ENCODE data around the gene BBX.
A peak's percentile ranks its signal among the peaks of the same experiment; 100 is the strongest.
"Not testable (repeated sequence)": the region's sequence is repeated elsewhere in the genome, so short reads cannot be mapped to it uniquely, and the experiment has no call there.

The BBX gene

DNA sequence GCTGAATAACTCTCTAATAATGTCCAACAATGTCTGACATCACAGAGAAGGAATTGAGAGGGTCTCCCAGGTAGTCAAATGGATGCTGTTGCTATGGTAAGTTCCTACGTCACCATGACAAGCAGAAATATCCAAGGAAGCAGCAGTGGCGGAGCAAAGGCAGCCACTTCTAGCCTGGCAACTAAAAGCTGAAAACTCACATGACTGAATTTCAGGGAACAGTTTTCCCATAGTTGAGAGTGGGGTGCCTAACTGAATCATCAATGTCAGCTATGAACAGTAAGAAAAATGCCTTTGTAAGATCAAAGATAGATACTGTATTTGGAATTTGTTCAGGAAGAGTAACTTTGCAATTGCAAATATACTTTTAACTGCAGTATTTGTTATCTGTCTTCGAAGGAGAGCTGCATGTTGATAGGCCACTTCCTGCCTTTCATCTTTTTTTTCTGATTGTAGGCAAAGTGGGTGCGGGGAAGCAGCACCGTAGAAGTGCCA lies 161.7 kb downstream of the BBX start:
- no peak for DNase-seq (ENCODE audit: low read depth in 2 of 2)

DNA sequence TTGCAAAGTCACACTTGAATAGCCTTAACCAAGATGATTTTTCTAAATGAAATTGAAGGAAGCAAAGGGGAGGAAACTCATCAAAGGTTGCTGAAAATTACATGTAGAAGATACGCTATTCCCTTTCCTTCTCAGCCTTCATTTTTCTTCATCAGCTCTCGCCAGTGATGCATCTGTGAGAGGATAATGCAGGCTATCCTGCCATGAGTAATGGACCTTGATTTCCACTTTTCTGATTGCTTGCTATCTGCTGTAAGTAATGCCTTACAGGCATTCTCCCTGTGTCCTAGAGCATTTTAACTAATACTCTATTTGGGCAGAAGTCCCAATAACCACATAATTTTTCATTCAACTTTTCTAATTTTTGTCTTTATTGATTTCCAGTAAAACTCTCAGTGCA lies 162.6 kb downstream of the BBX start:
- no peak for DNase-seq (ENCODE audit: low read depth in 2 of 2)

DNA sequence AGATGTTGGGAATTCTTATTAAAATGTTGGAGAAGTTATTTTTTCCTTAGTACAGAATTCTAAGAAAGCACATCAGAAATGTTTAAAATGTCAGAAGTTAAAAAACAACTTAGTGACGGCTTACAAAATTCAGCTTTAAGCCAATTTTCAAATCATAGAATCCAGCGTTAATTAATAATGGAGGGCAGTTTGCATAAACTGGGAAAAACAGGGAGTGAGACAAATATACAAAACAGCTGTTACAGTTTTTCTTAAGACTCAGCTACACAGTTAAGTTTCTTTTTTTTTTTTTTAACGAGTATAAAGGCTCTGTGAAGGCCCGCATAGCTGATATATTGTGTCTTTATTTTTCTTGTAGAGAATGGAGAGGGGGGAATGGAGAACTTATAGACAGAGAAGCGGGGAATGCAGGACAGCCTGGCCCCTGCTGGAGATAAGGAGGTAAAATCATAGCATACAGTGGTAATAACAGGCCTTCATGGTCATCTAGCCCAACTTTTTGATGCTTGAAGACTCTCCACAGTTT lies 164.4 kb downstream of the BBX start:
- no peak for DNase-seq (ENCODE audit: low read depth in 2 of 2)

DNA sequence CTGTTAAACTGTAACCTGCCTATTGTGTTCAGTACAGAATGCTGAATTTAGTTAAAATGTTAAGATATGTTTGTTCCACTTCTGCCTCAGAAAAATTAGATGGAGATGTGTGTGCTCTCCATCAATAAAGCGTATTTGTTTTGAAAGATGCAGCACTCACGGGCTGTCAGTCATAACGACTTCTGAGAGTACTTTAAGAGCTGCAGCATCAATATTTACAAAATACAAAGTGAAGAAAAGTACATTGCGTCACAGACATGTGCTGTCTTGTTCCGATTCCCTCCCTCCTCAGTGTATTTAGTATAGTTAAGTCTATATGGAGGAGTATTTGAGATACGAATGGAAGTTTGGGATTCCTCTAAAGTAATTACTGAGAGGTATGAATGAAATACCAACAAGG lies 166.6 kb downstream of the BBX start:
- no peak for DNase-seq (ENCODE audit: low read depth in 2 of 2)

DNA sequence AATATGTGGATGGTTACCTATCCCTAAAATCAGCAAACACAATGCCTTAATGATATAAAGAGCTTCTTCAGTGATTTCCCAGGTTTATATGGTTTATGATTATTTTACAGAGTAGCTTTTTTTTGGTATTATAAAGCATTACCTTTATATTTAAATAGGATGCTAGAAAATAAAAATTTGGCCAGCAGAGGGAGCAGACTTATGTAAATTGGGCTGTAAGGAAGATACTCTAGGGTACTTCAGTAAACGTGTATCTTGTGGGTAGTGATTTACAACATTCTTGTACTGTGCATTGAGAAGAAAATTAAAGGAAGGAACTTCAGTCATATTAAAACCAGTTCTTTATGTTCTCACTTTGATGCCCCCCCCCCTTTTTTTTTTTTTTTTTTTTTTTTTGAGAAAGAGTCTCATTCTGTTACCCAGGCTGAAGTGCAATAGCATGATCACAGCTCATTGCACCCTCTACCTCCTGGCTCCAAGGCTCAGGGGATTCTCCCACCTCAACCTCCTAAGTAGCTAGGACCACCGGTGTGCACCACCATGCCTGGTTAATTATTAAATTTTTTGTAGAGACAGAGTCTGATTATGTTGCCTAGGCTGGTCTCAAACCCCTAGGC lies 167.9 kb downstream of the BBX start:
- DNase-seq (ENCODE audit: low read depth in 2 of 2), result no peak

DNA sequence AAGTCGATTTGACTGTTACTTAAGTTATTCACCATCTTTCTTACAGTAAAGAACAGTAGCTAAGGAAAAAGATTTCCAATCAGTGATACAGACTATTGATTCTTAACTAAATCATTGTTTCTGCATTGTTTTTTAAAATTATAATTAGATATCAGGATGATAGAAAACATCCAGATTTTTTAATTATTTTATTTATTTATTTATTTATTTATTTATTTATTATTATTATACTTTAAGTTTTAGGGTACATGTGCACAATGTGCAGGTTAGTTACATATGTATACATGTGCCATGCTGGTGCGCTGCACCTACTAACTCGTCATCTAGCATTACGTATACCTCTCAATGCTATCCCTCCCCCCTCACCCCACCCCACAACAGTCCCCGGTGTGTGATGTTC lies 169.2 kb downstream of the BBX start:
- not testable (repeated sequence) for DNase-seq (ENCODE audit: low read depth in 2 of 2)

DNA sequence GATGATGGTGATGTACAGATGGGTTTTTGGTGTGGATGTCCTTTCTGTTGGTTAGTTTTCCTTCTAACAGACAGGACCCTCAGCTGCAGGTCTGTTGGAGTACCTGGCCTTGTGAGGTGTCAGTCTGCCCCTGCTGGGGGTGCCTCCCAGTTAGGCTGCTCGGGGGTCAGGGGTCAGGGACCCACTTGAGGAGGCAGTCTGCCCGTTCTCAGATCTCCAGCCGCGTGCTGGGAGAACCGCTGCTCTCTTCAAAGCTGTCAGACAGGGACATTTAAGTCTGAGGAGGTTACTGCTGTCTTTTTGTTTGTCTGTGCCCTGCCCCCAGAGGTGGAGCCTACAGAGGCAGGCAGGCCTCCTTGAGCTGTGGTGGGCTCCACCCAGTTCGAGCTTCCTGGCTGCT lies 174.6 kb downstream of the BBX start:
- not testable (repeated sequence) for DNase-seq (ENCODE audit: low read depth in 2 of 2)

DNA sequence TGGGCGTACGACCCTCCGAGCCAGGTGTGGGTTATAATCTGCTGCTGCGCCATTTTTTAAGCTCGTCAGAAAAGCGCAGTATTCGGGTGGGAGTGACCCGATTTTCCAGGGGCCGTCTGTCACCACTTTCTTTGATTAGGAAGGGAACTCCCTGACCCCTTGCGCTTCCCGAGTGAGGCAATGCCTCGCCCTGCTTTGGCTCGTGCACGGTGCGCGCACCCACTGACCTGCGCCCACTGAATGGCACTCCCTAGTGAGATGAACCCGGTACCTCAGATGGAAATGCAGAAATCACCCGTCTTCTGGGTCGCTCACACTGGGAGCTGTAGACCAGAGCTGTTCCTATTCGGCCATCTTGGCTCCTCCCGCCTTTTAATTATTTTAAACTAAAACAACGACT lies 175.1 kb downstream of the BBX start:
- not testable (repeated sequence) for DNase-seq (ENCODE audit: low read depth in 2 of 2)

DNA sequence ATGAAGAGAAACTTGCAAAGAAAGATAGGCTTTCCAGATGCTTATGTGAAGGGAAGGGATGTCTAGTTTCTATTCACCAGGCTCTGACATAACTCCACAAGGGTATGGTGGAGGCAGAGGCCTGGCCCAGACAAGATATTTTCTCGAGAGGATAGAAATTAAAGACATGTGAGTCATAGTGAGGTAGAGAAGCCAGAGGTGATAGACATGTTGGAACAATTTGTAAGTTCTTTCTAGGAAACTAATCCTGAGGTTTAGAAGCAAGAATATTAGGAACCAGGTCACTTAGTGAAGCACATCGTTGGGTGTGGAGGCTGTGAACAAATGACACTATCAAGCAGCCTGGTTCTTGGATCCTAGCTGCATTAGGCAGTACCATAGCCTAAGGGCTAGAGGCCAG lies 176.9 kb downstream of the BBX start:
- DNase-seq (ENCODE audit: low read depth in 2 of 2), result no peak

DNA sequence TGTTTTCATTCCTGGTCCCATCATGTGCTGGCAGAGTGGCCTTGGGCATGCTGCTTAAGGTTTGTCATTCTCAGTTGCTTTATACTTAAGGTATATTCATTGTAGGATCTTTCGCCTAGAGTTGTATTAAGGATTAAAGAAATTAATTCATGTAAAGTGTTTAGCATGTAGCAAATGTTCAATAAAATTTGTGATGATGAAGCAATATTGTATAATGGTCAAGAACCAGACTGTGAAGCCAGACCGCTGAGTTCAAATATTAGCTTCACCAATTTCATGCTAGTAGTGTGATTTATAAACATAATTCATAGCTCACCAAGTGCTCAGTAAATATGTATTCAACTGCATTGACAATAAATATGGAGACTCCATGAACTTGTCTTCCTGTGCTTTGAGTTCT lies 178.5 kb downstream of the BBX start:
- no peak for DNase-seq (ENCODE audit: low read depth in 2 of 2)

DNA sequence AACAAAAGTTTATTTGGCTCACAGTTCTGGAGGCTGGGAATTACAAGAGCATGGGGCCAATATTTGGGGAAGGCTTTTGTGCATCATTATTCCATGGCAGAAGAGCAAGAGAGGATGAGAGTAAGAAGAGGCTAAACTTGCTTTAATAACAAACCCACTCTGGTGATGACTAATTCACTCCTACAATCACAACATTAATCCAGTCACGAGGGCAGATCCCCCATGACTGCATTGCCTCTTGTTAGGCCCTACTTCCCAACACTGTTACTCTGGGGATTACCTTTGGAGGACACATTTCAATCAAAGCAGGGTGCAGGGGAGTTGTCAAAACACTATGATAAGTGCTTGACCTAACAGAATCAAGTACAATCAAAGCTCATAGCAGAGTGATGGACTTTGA lies 181.7 kb downstream of the BBX start:
- no peak for DNase-seq (ENCODE audit: low read depth in 2 of 2)

DNA sequence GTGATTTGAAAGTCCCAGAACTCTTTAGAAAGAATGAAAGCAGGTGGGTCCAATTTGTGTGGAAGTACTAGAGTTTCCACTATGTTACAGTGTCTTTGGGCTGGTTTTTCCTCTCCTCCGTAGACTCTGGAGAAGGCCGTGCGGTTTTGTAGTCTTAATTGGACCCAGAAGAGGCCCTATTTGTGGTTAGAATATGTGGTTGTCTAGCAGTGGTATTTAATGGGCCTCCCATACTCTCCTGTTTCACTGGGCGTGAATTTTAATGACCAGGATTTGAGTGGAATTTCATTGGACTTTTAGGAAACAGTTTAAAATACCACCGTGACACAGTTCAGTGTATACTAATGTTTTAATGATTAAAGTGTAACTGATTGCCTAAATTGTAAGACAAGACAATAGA lies 182.3 kb downstream of the BBX start:
- DNase-seq (ENCODE audit: low read depth in 2 of 2), result peak; percentile 59 to 64

DNA sequence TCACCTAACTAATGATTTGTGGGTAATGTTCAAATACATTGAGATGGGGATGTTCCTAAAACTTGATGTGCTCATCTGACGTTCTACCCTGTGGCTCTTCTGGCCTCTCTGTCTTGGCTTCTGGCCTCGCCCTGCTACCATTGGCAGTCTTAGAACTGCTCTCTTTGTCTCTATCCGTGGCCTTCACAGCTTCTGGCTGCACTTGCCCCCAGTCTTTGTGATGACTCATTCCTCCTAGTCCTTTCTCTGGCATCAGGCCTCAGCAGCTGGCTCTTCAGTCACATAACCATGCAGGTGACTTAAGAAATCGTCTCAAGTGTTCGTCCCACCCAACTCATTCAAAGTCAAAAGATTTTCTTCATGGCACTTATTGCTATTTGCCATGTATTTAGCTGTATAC lies 188.1 kb downstream of the BBX start:
- DNase-seq (ENCODE audit: low read depth in 2 of 2), result no peak

DNA sequence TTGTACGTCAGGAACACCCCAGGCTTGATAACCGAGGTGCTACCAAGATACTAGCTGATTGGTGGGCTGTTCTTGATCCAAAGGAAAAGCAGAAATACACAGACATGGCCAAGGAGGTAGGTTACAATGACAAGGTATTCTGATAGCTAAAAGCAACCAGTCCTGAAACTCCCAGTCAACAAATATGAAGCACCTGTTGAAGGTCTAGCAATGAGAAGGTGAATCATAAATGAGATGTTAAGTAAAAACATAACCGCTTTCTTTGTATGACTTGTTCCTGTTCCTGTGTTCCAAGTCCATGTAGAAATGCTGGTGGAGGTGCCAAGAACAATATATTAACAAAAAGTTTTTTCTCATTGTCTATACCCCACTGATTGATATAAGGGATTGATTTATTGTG lies 194.0 kb downstream of the BBX start:
- DNase-seq (ENCODE audit: low read depth in 2 of 2), result no peak

DNA sequence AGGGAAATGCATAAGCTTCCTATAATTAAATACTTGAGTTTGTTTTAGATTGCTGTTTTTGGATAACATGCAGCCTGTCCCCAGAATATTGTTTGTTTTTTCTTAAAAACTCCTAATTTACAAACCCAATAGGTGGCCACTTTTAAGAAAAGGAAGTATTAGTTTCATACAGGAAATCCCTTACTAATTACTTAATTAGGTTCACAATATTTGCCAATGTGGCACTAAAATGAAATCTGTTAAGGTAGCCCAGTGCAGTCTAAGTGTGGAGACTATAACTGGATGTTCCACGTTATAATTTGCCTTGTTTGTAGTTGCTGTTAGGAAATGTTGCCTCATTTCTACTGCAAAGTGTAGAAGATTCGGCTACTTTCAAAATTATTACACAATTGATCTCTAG lies 195.8 kb downstream of the BBX start:
- DNase-seq (ENCODE audit: low read depth in 2 of 2), result no peak

DNA sequence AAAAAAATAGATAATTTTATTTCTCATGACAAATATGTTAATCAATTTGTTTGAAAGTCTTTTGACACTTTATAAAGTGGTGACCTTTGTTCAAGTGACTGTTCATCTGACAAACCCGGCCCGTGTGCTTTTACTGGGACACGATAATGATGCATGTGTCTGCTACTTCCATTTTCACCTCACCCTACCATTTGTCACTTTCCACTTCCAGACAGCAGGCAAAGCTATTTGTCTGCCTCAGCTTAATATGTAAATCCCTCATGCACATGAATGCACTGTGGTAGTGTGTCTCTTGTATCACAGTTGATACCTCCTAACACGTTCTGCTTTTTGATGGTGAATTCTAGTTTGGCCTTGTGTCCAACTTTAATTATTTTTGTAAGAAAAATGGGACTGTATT lies 204.3 kb downstream of the BBX start:
- no peak for DNase-seq (ENCODE audit: low read depth in 2 of 2)

DNA sequence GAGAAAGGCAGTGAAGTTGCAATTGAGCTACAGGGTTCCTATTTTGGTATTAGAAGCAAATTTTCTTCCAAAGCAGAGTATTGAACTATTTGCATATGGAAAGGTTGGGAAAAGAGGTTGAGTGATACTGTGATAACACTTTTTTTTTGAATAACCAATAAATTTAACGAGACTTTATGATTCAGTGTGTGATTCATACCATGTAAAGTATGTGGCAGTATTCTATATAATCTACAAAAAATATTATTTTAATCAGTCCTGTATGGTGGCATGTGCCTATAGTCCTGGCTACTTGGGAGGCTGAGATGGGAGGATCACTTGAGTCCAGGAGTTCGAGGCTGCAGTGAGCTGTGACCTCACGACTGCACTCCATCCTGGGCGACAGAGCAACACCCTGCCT lies 206.9 kb downstream of the BBX start:
- no peak for DNase-seq (ENCODE audit: low read depth in 2 of 2)

DNA sequence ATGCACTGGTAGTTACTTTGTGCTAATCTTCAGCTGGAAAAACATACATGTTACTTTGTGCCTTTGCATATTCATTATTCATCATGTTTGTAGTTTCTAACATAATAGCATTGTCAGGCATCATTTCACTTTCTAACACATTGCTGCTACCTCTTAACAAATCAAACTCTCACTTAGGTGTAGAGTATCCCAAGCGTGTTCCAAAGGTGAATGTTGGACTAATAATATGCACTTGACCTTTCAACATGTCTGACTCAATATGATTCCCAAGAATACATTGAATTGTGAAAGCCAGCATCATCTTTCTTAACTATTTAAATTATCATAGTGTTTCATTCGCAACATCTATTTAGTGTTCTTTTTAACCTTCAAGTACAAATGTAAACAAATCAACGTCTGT lies 211.6 kb downstream of the BBX start:
- no peak for DNase-seq (ENCODE audit: low read depth in 2 of 2)

DNA sequence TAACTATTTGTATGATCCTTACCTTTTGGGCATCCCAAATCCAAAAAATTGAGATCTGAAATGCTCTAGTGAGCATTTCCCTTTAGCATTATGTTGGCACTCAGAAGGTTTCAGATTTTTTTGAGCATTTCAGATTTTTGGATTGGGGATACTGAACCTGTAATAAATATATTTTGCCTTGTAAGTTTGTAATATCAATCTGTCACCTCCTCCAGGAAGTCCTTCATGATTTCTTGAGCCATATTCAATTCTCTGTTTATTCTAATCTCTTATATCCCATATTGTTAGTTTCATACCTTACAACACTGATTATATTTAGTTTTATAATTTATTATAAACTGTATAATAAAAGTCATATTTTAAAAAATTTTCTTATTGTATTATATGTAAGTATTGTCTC lies 215.2 kb downstream of the BBX start:
- DNase-seq (ENCODE audit: low read depth in 2 of 2), result no peak

DNA sequence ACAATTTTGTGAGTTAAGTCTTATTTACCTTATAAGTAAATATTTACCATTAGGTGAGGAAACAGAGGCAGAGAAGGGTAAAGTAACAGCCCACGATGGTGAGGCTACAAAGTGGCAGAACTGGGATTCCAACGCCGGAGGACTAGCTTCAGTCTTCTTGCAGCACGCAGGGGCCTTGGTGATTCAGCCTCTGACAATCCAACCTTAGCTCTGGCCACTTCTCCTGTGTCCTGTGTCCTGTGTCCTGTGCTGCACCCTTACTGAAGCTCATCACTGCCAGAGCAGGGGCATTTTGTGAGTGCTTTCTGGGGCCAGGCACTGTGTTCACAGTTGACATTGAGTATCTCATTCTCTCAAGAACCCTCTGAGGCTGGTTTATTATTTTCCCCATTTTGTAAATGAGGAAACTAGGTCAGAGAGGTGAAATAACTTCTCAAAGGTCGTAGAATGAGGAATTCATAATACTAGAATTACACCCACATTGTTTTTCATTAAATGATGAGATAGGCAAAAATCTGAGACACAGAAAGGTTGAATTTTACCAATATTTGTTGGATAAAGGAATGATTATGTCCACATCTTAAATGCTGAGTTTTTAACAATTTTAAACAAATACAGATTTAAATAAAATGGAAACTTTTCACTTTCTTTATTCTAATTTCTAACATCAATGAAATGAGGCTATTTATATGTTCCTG lies 215.9 kb downstream of the BBX start:
- no peak for DNase-seq (ENCODE audit: low read depth in 2 of 2)

DNA sequence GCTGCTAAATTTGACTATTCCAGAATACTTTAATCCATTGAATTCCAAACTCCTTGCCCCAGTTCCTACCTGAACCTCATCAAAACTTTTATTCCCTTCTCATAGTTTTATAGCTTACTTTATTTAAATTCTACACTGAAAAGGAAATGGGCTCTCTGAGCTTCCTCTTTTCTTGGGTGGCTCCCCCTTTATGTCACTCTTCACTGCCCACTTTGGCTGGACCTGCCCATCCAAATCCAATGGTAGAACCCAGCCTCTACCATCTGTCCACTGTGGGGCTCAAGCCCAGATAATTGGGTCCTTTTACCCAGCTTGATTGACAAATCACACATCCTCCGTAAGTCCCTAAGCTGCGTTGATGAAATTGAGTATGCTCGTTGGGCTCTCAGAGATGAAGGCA lies 216.5 kb downstream of the BBX start:
- DNase-seq (ENCODE audit: low read depth in 2 of 2), result no peak

DNA sequence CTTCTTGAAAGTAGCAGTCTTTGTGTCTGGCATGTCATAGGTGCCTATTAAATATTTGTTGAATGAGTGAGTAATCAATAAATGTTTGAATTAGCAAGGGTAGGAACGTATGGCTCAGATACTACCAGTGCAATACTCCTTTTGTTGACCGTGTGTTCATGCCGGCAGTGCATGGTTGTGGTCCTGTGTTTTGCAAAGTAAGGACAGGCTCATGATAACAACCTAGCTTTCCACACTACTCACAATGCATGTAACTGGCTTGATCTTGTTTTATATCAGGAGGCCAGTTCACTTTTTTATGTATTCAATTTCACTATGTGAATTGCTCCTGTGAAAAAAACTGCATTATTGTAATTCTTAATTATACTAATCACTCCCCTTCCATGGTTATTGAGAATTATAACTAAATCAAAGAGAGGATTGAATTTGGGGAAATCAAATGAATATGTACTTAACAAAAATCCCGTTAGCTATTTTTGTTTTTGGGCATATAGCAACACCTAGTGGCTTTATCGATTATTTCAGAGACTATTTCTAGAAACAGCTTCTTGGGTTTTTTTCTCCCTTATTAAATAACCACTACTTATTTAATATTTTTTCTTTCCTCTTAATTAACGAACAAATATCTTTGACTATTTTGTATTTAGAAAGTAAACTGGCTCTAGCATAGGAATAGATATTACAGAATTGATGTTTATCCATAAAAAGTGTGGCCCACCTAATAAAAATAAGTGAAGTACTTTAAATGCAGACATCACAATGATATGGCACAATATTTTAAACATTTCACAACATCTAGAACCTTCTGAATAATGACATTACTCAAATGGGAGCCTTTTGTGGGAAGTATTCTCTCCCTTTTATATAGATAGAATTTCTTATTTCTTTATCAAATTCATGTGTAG lies 218.5 kb downstream of the BBX start:
- no peak for DNase-seq (ENCODE audit: low read depth in 2 of 2)

DNA sequence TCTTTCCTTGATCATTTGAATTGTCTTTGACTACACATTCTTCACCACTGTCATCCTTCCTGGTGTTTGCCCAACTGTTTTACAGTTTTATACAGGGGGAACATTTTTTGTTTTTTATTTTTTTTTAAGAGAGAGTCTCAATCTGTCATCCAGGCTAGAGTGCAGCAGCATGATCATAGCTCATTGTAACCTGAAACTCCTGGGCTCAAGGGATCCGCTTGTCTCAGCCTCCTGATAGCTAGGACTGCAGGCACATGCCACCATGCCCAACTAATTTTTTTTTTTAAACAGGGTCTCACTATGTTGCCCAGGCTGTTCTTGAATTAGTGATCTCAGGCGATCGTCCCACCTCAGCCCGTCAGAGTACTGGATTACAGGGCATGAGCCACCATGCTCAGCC lies 222.6 kb downstream of the BBX start:
- no peak for DNase-seq (ENCODE audit: low read depth in 2 of 2)
